ENCODE measurements around the gene CADPS2. TPM values are rescaled to one million over a fixed set of nuclear protein-coding genes. Genes with fewer than 3 reads are reported as not detected.

Gene CADPS2
- total and polyA plus RNA-seq, 2 of the 8 experiments (the other 6 are each of a cell fraction or from before 2014, with no cell fraction given) = 8.9 to 22.3 TPM

DNA sequence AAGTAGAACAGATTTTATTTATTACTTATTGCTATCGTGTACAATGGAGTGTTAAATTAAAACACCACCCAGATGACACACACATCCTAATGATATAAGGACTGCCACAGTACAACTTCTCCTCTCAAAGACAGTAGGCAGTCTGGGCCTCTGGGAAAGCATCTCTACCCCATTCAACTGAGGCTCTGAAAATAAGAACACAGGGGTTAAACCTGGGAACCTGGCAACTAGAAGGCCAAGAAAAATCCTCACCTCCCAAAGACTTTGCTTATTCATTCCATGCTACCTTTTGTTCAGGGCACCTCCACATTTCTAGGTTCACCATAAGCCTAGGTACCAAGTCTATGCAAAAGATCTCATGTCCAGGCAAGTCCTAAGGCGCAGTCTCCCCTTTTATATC, 456.3 kb downstream of the CADPS2 start:
- Histone ChIP-seq H2BK5ac (ENCODE audit: low read depth, low read length) (peak overlapping the region; percentile 4; the same call in 1 of the 2 replicates), H3K23ac (ENCODE audit: insufficient read length) (no peak overlapping the region), H3K18ac (ENCODE audit: extremely low read depth, low read length) (no peak overlapping the region), H4K8ac (ENCODE audit: extremely low read depth, insufficient read depth, low read length) (no peak overlapping the region), H3K9me3 (ENCODE audit: insufficient read depth in 2 of 2, low read depth in 1 of 2, low read length in 1 of 2) (no peaks in the 10 kb centered on the region), H3K9ac (replicated peaks in 1 of 4; ENCODE audit: extremely low read depth in 1 of 4, low read depth in 3 of 4, low read length in 3 of 4) (no peak overlapping the region), H4K20me1 (replicated peaks in 1 of 2; ENCODE audit: control insufficient read depth in 1 of 2, insufficient read depth in 2 of 2, low read length in 2 of 2) (no peaks in the 10 kb centered on the region), H2BK120ac (replicated peaks; ENCODE audit: low read depth, low read length) (no peak overlapping the region), H3K79me2 (ENCODE audit: control insufficient read depth in 1 of 2, insufficient read depth in 2 of 2, low read length in 2 of 2) (no peaks in the 10 kb centered on the region), H3K36me3 (ENCODE audit: control insufficient read depth in 2 of 4, insufficient read depth in 4 of 4, low read length in 3 of 4) (no peaks in the 10 kb centered on the region), H2BK15ac (ENCODE audit: low read length) (no peak overlapping the region), H4K91ac (replicated peaks; ENCODE audit: insufficient read length, low read length) (no peak overlapping the region), H2BK20ac (ENCODE audit: low read length) (no peak overlapping the region), H3K14ac (ENCODE audit: insufficient read length) (no peak overlapping the region), H3K4ac (replicated peaks; ENCODE audit: insufficient read length, low read depth, low read length) (no peak overlapping the region), H3K4me3 (ENCODE audit: extremely low read depth in 1 of 4, insufficient read depth in 2 of 4, low read depth in 3 of 4, low read length in 4 of 4) (peak overlapping the region in 1 of 4 experiments; percentile 2; a peak in 1 of 8 replicates), H2AK5ac (ENCODE audit: low read depth, low read length) (no peak overlapping the region), H3K27ac (ENCODE audit: low read depth, low read length) (peak overlapping the region; percentile 29; the same call in 1 of the 2 replicates), H3K79me1 (ENCODE audit: low read depth, low read length) (no peaks in the 10 kb centered on the region), H3K23me2 (ENCODE audit: low read depth, low read length) (no peaks in the 10 kb centered on the region), H3K4me1 (replicated peaks in 1 of 4; ENCODE audit: control insufficient read depth in 3 of 4, insufficient read depth in 4 of 4, low read length in 3 of 4) (peaks cover 0 to 15% (median 8%) of the 10 kb centered on the region in 4 experiments; a peak in 5 of 7 replicates), H4K5ac (ENCODE audit: insufficient read length, low read depth, low read length) (peak overlapping the region; percentile 8), H2AFZ (ENCODE audit: low read length) (no peak overlapping the region), H2BK12ac (ENCODE audit: low read depth, low read length) (no peak overlapping the region), H3K27me3 (replicated peaks in 1 of 4; ENCODE audit: control insufficient read depth in 3 of 4, extremely low read depth in 1 of 4, insufficient read depth in 3 of 4, low read length in 3 of 4) (no peaks in the 10 kb centered on the region), H3K56ac (replicated peaks; ENCODE audit: insufficient read length, low read depth, low read length) (no peak overlapping the region), H3K4me2 (ENCODE audit: insufficient read depth in 1 of 2, low read depth in 2 of 2, low read length in 2 of 2) (no peak overlapping the region; a peak in 1 of 4 replicates)
- ChIA-PET CTCF (ENCODE audit: partially characterized antibody) (no interaction called here), POLR2A (ENCODE audit: partially characterized antibody) (no interaction called here)
- 68% methylated on average over 2 of the region's 2 CpGs; no CpG with 5 or more reads in 1 of the 2 experiments for WGBS, 2 experiments (ENCODE audit: extremely low coverage in 1 of 2, insufficient coverage in 1 of 2, insufficient read length in 1 of 2, insufficient replicate concordance in 2 of 2, low coverage in 1 of 2, low lambda C conversion rate in 2 of 2, missing lambda C conversion rate in 1 of 2)
- TF ChIP-seq POU5F1 (IDR thresholded peaks at IDR 0.05; ENCODE audit: low read depth, low read length) (no peak), SUZ12 (IDR thresholded peaks at IDR 0.05; ENCODE audit: low read length) (no peak), HDAC6 (IDR thresholded peaks at IDR 0.05; ENCODE audit: low read depth, low read length) (no peak), CBX5 (IDR thresholded peaks at IDR 0.05; ENCODE audit: low read depth, low read length) (no peak), POLR2A (IDR thresholded peaks at IDR 0.05; ENCODE audit: control extremely low read depth in 1 of 2, low read depth in 2 of 2, low read length in 2 of 2) (no peak)
- FAIRE-seq (peak; percentile 60), DNase-seq (ENCODE audit: low read depth in 1 of 2, low spot score in 2 of 2) (no peak)

All from H1 (cell line).